ENCODE measurements around the gene MGLL. TPM values are rescaled to one million over a fixed set of nuclear protein-coding genes. Genes with fewer than 3 reads are reported as not detected.

The MGLL gene
- total and polyA plus RNA-seq, 10 donors: 11.0 to 134 (median 80.7) TPM

DNA sequence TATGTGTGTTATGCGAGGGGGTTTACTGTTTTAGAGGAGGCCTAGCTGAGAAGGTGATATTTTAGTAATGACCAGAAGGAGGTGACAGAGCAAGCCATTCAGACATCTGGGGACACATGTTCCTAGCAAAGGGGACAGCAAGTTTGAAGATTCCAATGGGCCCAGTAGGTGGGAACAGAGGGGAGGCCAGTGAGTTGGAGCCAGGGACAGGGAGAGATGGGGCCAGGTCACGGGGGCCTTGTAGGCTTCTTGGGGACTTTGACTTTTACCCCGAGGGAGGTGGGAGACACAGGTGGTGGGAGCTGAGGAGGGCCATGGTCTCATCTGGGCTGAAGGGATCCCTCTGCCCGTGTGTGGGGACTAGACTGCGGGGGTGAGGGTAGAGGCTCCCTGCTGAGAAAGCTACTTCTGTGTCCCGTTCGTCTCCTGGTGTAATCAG is 72.5 kb downstream of the MGLL start:
- peak overlapping the region in 4 of 8 donors; percentile 5 to 47 (median 39) for H3K27ac ChIP-seq
- peaks cover 0 to 5% (median 0%) of the 10 kb centered on the region in 6 donors for H3K36me3 ChIP-seq
- intact Hi-C loops (cut with DNase I; ENCODE audit: low total_unique reads): no loop called here
- no peak overlapping the region for H3K4me3 ChIP-seq
- H3K4me1 ChIP-seq: peaks cover 3 to 59% (median 31%) of the 10 kb centered on the region in 6 donors
- TF ChIP-seq, protein P1, sequence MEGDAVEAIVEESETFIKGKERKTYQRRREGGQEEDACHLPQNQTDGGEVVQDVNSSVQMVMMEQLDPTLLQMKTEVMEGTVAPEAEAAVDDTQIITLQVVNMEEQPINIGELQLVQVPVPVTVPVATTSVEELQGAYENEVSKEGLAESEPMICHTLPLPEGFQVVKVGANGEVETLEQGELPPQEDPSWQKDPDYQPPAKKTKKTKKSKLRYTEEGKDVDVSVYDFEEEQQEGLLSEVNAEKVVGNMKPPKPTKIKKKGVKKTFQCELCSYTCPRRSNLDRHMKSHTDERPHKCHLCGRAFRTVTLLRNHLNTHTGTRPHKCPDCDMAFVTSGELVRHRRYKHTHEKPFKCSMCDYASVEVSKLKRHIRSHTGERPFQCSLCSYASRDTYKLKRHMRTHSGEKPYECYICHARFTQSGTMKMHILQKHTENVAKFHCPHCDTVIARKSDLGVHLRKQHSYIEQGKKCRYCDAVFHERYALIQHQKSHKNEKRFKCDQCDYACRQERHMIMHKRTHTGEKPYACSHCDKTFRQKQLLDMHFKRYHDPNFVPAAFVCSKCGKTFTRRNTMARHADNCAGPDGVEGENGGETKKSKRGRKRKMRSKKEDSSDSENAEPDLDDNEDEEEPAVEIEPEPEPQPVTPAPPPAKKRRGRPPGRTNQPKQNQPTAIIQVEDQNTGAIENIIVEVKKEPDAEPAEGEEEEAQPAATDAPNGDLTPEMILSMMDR (IDR thresholded peaks at IDR 0.05 in 8 of 11, conservative IDR thresholded peaks at IDR 0.05 in 3 of 11): peak in 2 of 11 experiments; percentile 4 to 7
- no peak for TF ChIP-seq POLR2A (IDR thresholded peaks at IDR 0.05)
- peak; percentile 47 for DNase-seq
- WGBS, 5 donors: 66 to 79% (median 74%) methylated on average over 7 of the region's 7 CpGs
- no peaks in the 10 kb centered on the region for H3K27me3 ChIP-seq (replicated peaks in 1 of 7)
- no peaks in the 10 kb centered on the region for H3K9me3 ChIP-seq

DNA sequence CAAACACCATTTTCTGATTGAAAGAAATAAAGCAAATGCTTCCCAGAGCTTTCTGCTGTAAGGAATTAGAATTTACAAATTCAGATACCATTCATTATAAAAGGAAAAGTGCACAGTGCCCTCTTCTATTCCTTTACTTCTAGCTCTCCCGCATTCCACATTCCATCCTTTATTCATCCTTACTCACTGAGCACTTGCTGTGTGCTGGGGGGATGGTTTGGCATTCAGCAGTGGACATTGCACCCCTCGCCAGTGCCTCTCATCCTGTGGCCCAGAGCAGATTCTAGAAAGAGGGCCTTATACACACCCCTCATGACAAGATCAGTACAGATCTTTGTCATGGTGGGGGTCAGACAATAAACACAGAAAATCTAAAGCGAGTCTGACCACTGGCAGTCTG is 73.0 kb downstream of the MGLL start:
- TF ChIP-seq, protein P1 (IDR thresholded peaks at IDR 0.05 in 8 of 11, conservative IDR thresholded peaks at IDR 0.05 in 3 of 11): no peak
- TF ChIP-seq POLR2A (IDR thresholded peaks at IDR 0.05): no peak
- TF ChIP-seq POLR2AphosphoS5 (IDR thresholded peaks at IDR 0.05): no peak
- H3K27ac ChIP-seq: peak overlapping the region in 2 of 8 donors; percentile 47
- H3K36me3 ChIP-seq: peaks cover 0 to 5% (median 0%) of the 10 kb centered on the region in 6 donors
- intact Hi-C loops (cut with DNase I; ENCODE audit: low total_unique reads): no loop called here
- H3K27me3 ChIP-seq (replicated peaks in 1 of 7): no peaks in the 10 kb centered on the region
- no peak for DNase-seq
- peaks cover 3 to 55% (median 29%) of the 10 kb centered on the region in 6 donors for H3K4me1 ChIP-seq
- H3K9me3 ChIP-seq: no peaks in the 10 kb centered on the region
- H3K4me3 ChIP-seq: no peak overlapping the region
- 89 to 97% (median 93%) methylated on average over 3 of the region's 3 CpGs for WGBS, 5 donors

DNA sequence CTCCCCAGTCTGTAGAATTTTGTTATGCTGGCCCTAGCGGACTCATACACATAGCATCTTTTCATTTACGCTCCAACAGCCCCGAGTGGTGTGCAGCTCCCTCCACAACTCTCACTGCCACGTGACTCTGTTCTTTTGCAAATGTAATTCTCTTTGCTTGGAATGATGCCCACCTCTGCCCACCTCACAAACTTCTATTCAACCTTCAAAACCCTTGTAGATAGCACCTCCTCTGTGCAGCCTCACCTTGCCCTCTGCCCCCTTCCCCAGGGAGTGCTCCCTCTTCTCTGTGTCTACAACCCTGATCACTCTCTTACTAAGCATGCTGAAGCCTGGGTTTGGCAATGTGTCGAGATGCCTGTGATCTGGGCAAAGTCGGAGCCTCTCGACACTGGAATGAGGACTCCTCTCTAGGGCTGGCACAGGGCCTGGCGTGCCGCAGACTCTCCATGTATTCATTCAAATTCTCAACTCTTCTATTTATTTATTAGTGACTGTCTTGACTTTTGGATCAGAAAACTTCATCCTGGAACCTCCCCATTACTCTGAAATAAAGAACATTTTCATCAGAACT is 73.5 kb downstream of the MGLL start:
- no peak for TF ChIP-seq POLR2A (IDR thresholded peaks at IDR 0.05)
- TF ChIP-seq, protein P1 (IDR thresholded peaks at IDR 0.05 in 8 of 11, conservative IDR thresholded peaks at IDR 0.05 in 3 of 11): no peak
- TF ChIP-seq POLR2AphosphoS5 (IDR thresholded peaks at IDR 0.05): no peak
- H3K27ac ChIP-seq: no peak overlapping the region
- no peaks in the 10 kb centered on the region for H3K27me3 ChIP-seq (replicated peaks in 1 of 7)
- WGBS, 5 donors: 84 to 91% (median 89%) methylated on average over 9 of the region's 9 CpGs
- H3K9me3 ChIP-seq: no peaks in the 10 kb centered on the region
- H3K4me1 ChIP-seq: peaks cover 3 to 54% (median 27%) of the 10 kb centered on the region in 6 donors
- no peak overlapping the region for H3K4me3 ChIP-seq
- intact Hi-C loops (cut with DNase I; ENCODE audit: low total_unique reads): no loop called here
- DNase-seq: peak; percentile 36
- H3K36me3 ChIP-seq: peaks cover 0 to 5% (median 0%) of the 10 kb centered on the region in 6 donors

DNA sequence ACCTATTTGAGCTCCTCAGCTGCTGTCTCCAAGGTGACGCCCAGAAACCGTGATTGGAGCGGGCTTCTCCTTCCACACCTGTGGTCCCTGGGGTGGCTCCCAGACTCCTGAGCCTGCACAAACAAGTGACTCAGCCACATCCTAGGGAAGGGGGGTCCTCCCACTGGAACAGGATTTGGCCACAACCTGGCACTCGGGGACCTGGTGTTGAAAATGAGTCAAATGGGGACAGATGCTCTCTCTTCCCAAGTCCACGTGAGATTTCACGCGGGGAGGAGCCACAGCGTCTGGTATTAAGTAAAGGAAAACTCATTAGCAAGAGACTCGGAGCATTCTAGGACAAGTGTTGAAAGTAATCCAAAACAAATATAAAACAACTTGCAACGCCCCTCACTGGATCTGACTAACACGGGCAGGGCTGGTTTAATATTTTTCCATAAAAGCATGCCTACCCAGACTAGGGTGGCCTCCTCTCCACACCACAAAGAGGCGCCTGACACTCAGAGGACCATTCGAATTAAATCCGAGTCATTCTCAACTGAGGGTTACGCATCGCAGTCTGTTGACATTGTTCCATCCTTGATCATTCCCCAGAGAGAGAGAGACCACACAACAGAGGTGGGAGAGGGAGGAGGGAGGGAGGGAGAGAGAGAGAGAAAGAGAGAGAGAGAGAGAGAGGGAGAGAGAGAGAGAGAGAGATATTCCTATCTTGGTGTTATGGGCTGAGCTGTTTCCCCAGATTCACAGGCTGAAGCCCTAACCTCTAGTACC is 74.4 kb downstream of the MGLL start:
- H3K4me3 ChIP-seq: no peak overlapping the region
- intact Hi-C loops (cut with DNase I; ENCODE audit: low total_unique reads): no loop called here
- H3K27me3 ChIP-seq (replicated peaks in 1 of 7): no peaks in the 10 kb centered on the region
- peaks cover 7 to 61% (median 29%) of the 10 kb centered on the region in 6 donors for H3K4me1 ChIP-seq
- H3K27ac ChIP-seq: peak overlapping the region in 1 of 8 donors; percentile 21
- H3K36me3 ChIP-seq: peaks cover 0 to 5% (median 0%) of the 10 kb centered on the region in 6 donors
- peak; percentile 53 for DNase-seq
- 69 to 81% (median 78%) methylated on average over 16 of the region's 16 CpGs for WGBS, 5 donors
- no peak for TF ChIP-seq POLR2A (IDR thresholded peaks at IDR 0.05)
- no peak for TF ChIP-seq POLR2AphosphoS5 (IDR thresholded peaks at IDR 0.05)
- TF ChIP-seq, protein P1 (IDR thresholded peaks at IDR 0.05 in 8 of 11, conservative IDR thresholded peaks at IDR 0.05 in 3 of 11): no peak
- no peaks in the 10 kb centered on the region for H3K9me3 ChIP-seq
